Measurements from ENCODE around the gene KRTAP10-7.
"Not testable (repeated sequence)": the region's sequence is repeated elsewhere in the genome, so short reads cannot be mapped to it uniquely, and the experiment has no call there.

KRTAP10-7 gene

GRCh38 chr21:44595524-44595923 lies 4.9 kb upstream of the KRTAP10-7 start:
- no peak overlapping the region for H3K4me3 ChIP-seq (ENCODE audit: low read depth, low read length)
- DNase-seq (ENCODE audit: low read depth) = no peak
- TF ChIP-seq CTCF (IDR thresholded peaks at IDR 0.05; ENCODE audit: insufficient read depth, low read depth, low read length, missing control alignments) = no peak

GRCh38 chr21:44596068-44596725 lies 4.2 kb upstream of the KRTAP10-7 start:
- no peak for DNase-seq (ENCODE audit: low read depth)
- TF ChIP-seq CTCF (IDR thresholded peaks at IDR 0.05; ENCODE audit: insufficient read depth, low read depth, low read length, missing control alignments) = no peak
- H3K4me3 ChIP-seq (ENCODE audit: low read depth, low read length) = no peak overlapping the region

- DNase-seq (ENCODE audit: low read depth) = no peak
- H3K4me3 ChIP-seq (ENCODE audit: low read depth, low read length) = no peak overlapping the region
- TF ChIP-seq CTCF (IDR thresholded peaks at IDR 0.05; ENCODE audit: insufficient read depth, low read depth, low read length, missing control alignments) = no peak
These were observed 2.3 kb upstream of the KRTAP10-7 start for GRCh38 chr21:44598061-44598460.

GRCh38 chr21:44599264-44600029 lies 950 bp upstream of the KRTAP10-7 start:
- TF ChIP-seq CTCF (IDR thresholded peaks at IDR 0.05; ENCODE audit: insufficient read depth, low read depth, low read length, missing control alignments) = no peak
- no peak overlapping the region for H3K4me3 ChIP-seq (ENCODE audit: low read depth, low read length)
- DNase-seq (ENCODE audit: low read depth) = no peak

GRCh38 chr21:44601091-44601490 lies 694 bp downstream of the KRTAP10-7 start:
- not testable (repeated sequence) for DNase-seq (ENCODE audit: low read depth); H3K4me3 ChIP-seq (ENCODE audit: low read depth, low read length)

GRCh38 chr21:44601596-44602462 lies 1.4 kb downstream of the KRTAP10-7 start:
- no peak for TF ChIP-seq CTCF (IDR thresholded peaks at IDR 0.05; ENCODE audit: insufficient read depth, low read depth, low read length, missing control alignments)
- no peak for DNase-seq (ENCODE audit: low read depth)
- H3K4me3 ChIP-seq (ENCODE audit: low read depth, low read length) = no peak overlapping the region

- TF ChIP-seq CTCF (IDR thresholded peaks at IDR 0.05; ENCODE audit: insufficient read depth, low read depth, low read length, missing control alignments) = no peak
- no peak for DNase-seq (ENCODE audit: low read depth)
- H3K4me3 ChIP-seq (ENCODE audit: low read depth, low read length) = no peak overlapping the region
These were observed 2.1 kb downstream of the KRTAP10-7 start for GRCh38 chr21:44602463-44602850.

Measured in GM12865 (cell line).